ENCODE data around the gene PFKFB3. TPM values are rescaled to one million over a fixed set of nuclear protein-coding genes. Genes with fewer than 3 reads are reported as not detected.

Gene PFKFB3
- total RNA-seq, 2 experiments from 2014 or later, result 57.1 to 59.3 TPM

Other genes with a start within 250 kb of the PFKFB3 start
- gene IL15RA, start 225.4 kb upstream of the PFKFB3 start, total RNA-seq, result 10 to 100 TPM; 31.1 to 31.7 TPM
- gene IL2RA, start 140.6 kb upstream of the PFKFB3 start, total RNA-seq, result 100 to 1,000 TPM; 302 to 832 TPM
- 100 to 1,000 TPM; 205 to 267 TPM for gene RBM17, start 113.9 kb upstream of the PFKFB3 start, total RNA-seq